GM21390 (cell line): ENCODE measurements around the gene IARS2.
"Not testable (repeated sequence)": the region's sequence is repeated elsewhere in the genome, so short reads cannot be mapped to it uniquely, and the experiment has no call there.

Experiments
- ATAC-seq: cut with Tn5 transposase; IDR thresholded peaks from one replicate; pipeline ENCODE4 v1.9.1; 2021; ENCODE audit not compliant: unreplicated experiment

The IARS2 gene

GRCh38 chr1:220112600-220112999 lies 18.7 kb downstream of the IARS2 start:
- ATAC-seq: not testable (repeated sequence)

DNA sequence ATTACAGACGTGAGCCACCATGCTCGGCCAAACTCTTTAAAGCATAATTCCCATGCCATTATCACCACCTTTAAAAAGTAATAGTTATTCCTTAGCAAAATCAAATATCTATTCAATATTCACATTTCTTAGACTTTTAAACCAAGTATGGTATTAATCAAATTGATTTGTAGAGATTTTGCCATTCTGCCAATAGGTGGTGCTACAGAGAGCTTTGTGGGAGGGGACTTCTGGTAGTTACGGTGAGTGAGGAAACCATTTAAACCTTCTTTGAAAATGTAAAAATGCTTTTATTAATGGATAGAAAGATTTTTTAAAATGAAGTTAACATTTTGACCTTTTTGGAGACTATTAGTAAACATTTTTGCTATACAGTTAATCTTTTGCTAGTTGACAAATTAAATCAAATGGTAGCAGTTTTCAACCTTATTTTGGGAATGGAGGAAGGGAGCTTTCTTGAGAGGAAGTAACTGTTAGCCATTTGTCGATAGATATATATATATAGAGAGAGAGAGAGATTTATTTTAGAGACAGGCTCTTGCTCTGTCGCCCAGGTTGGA lies 19.3 kb downstream of the IARS2 start:
- ATAC-seq: peak; percentile 66

DNA sequence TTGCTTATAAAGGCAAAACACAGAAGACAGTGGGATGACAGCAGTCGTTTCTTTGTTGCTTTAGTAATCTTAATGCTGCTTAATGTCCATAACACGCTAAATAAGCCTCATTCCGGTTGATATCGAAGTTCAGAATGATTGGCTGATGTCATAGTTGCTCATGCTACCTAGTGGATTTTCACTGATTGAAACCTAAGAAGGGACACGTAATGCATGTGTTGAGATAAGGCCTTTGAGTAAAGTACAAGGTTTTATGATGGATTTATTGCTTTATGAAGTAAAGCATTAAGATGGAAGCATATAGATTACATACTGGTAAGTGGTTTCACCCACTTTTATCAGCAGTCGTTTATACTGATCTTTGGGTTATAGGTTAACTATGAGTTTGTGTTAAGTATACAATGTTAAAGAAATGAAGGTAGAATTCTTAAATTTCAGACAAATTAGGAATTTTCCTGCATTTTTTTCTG lies 25.1 kb downstream of the IARS2 start:
- no peak for ATAC-seq

DNA sequence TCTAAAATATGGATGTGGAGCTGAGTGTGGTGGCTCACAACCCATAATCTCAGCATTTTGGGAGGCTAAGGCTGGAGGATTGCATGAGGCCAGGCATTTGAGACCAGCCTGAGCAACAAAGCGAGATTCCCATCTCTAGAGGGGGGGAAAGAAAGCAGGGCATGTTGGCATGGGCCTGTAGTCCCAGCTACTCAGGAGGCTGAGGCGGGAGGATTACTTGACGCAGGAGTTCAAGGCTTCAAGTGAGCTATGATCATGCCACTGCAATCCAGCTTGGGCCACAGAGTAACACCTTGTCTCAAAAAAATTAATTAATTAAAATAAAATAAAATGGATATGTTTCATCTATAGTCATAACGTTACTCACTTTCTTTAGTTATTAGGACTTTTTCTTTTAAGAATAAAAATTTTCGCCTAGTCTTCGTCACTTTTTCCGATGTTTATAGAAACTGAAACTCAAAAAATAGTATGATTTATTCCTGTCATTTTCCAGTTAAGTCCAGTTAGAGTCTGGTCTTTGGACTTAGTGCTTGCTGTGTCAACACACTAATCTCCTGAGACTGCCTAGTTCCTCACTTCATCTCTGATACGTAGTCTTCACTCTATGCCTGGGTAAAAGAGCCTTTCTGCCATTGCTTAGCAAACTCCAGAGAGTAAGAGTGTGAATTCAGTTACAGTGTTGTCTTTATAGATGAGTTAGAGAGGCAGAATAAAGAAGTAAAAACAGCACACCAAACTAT lies 28.0 kb downstream of the IARS2 start:
- ATAC-seq: no peak

DNA sequence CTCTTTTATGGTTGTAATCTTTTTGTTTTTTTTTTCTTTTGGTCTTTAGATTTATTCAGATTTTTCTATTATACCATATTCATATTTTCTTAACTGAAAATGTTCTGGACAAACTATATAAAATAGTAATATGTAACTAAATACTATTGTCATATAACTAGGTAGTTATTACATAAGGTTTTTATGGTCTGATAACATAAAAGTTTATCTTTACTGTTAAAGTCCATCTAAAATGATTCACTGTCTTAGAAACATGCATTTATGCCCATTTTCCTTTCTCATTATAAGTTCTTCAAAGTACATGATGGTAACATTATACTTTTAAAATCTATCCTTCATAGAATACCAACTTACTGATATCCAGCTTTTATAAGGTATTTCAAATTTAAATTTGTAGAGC lies 29.1 kb downstream of the IARS2 start:
- no peak for ATAC-seq

GRCh38 chr1:220123889-220124288 lies 30.0 kb downstream of the IARS2 start:
- no peak for ATAC-seq

GRCh38 chr1:220124542-220124941 lies 30.6 kb downstream of the IARS2 start:
- ATAC-seq: no peak

- ATAC-seq: no peak
Observed at GRCh38 chr1:220127076-220127475, 33.1 kb downstream of the IARS2 start.

GRCh38 chr1:220129479-220130210 lies 35.7 kb downstream of the IARS2 start:
- no peak for ATAC-seq

DNA sequence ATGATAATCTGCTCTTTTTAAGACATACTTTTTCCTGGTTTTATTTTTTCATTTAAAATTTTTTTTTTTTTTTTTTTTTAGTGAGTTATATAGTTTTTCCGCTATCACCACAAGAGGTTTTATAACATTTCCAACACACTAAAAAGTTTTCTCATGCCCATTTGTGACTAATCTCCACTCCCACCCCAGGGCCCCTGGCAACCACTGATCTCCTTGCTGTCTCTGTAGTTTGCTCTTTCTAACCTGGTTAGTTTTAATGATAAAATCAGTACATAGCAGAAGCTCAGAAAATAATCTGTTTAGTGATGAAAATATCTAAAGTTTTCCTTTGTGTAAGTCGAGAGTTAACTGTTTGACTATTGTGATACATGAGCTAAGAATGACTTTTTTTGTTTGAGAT lies 41.8 kb downstream of the IARS2 start:
- ATAC-seq: no peak

- ATAC-seq: no peak
Observed at GRCh38 chr1:220137019-220137786, 43.3 kb downstream of the IARS2 start.

DNA sequence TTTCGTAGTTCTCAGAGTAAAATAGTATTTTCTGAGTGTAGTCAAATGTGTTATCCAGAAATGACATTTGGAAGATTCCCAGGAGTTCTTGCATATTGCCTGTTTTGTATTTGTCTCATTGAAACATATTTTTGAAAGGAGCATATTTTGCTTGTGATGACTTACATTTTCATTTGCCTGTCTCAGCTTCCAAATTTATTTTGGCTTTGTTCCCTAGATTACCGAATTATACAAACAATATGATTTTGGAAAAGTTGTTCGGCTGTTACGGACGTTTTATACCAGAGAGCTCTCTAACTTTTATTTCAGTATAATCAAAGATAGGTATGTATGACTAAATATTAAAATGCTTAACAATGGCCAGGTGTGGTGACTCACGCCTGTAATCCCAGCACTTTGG lies 46.0 kb downstream of the IARS2 start:
- ATAC-seq: no peak

DNA sequence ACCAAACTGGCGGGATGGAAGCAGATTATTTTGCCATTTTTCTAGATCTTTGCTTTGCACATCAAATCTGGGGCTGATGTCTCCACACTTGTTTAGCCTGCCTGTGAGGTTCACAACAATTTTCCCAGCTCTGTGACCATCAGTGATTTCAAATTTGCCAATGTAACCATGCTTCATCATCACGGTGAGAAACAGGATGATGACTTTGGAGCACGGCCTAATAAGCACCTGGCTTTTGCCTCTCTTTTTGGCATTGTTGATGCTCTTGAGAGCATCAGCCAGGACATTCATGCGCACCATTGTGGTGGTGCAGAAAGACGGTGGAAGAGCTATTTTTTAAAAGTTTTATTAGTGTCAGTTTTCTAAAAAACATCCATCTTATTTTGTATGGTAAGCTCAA lies 50.1 kb downstream of the IARS2 start:
- ATAC-seq: no peak

- no peak for ATAC-seq
Observed at GRCh38 chr1:220149742-220150141, 55.8 kb downstream of the IARS2 start.

- no peak for ATAC-seq
Observed at GRCh38 chr1:220151454-220151853, 57.5 kb downstream of the IARS2 start.

DNA sequence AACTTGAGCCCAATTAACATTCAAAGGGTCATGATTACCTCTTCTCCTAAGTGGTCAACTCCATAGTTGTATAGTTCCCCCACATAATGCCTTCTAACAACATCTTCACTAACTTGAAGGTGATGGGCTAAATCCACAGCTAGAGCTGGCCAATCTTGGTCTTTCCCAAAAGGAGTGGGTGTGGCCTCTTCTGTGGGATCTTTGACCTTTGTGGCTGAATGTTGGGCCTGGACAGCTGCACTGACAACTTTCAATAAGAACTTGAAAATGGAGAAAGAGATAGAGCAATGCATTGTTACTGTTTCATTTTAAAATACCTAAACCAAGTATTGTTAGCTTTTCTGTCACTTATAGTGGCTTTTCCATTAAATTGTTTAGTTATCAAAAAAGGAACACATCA lies 59.2 kb downstream of the IARS2 start:
- ATAC-seq: no peak

- ATAC-seq: no peak
Observed at GRCh38 chr1:220156620-220157146, 62.8 kb downstream of the IARS2 start.

DNA sequence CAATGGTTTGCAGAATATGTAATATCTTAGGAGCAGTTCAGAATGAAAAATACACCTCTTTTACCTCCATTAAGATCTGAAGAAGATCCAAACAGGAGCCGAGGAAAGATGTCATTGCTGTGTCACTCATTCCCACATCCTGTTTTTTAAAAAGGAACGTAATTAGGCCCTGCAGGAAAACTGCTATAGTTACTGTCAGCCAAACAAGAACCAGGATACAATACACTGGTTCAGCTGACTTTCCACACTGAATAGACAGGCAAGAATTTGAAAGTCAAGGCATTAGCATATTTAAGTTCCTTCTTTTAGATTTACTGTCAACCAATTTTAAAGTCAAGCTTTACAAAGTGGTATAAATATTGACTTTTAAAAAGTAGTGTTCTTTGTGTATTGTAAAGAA lies 63.8 kb downstream of the IARS2 start:
- no peak for ATAC-seq

GRCh38 chr1:220158530-220158929 lies 64.6 kb downstream of the IARS2 start:
- ATAC-seq: not testable (repeated sequence)

GRCh38 chr1:220159041-220159440 lies 65.1 kb downstream of the IARS2 start:
- ATAC-seq: no peak

DNA sequence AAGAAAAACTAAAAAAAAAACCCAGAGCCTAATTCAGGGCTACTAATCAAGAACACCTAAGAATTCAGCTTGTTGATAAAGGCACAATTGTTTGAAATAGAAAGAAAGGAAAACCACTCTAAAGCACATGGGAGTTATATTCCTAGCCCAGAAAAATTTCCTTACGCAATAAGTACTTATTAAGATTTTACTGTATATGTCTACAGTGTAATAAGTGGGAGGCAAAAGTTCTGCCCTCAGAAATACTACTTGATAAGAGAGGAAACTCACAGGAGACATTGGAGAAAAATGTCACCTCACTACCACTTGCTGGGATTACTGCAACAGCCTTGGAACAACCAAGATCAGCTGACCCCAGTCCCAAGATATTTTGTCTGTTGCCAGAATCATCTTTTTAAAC lies 66.1 kb downstream of the IARS2 start:
- no peak for ATAC-seq
